A673 (cell line): Measurements from ENCODE around the gene FASTKD2. TPM values are rescaled to one million over a fixed set of nuclear protein-coding genes. Genes with fewer than 3 reads are reported as not detected.

Experiments
- BruUV-seq: library from RNA; stranded (reverse); fragments of 400-500 nt; replicated peaks from 2 replicates; lab custom pipeline; 2021; lab: Mats Ljungman, UMichigan
- CTCF ChIA-PET: fragments of 300-600 bp; sonication (Branson Sonifier 250); formaldehyde crosslinking; loops from one replicate; lab custom pipeline; 2022; ENCODE audit warnings: antibody characterized with exemption; lab: Charles Lee
- POLR2A ChIA-PET: fragments of 300-600 bp; sonication (Branson Sonifier 250); formaldehyde crosslinking; loops from one replicate; lab custom pipeline; 2022; ENCODE audit warnings: antibody characterized with exemption; ENCODE audit not compliant: low non-redundant PET; lab: Charles Lee
- DNase-seq: peaks from one replicate; pipeline ENCODE4 v3.0.0-alpha.2; 2015; ENCODE audit warnings: low spot score
- H3K27ac ChIP-seq: fragments of 200-600 bp; sonication (generic); 2 replicates; pipeline ENCODE4 v1.5.1; 2016; ENCODE audit warnings: mixed run types, low read depth, mild to moderate bottlenecking, mixed read lengths, antibody characterized with exemption, low read length; ENCODE audit not compliant: poor library complexity, severe bottlenecking
- H3K27me3 ChIP-seq: fragments of 200-600 bp; sonication (generic); replicated peaks from 2 replicates; pipeline ENCODE4 v1.6.1; 2017; ENCODE audit warnings: mixed run types, low read depth, mild to moderate bottlenecking, mixed read lengths, antibody characterized with exemption, low read length; ENCODE audit not compliant: insufficient read depth, poor library complexity
- H3K36me3 ChIP-seq: fragments of 200-600 bp; sonication (generic); 2 replicates; pipeline ENCODE4 v1.6.1; 2016; ENCODE audit warnings: mixed run types, mild to moderate bottlenecking, mixed read lengths, antibody characterized with exemption, low read length; ENCODE audit not compliant: insufficient read depth, poor library complexity, severe bottlenecking
- H3K4me1 ChIP-seq: fragments of 200-600 bp; sonication (generic); 2 replicates; pipeline ENCODE4 v1.6.1; 2017; ENCODE audit warnings: mixed run types, mild to moderate bottlenecking, mixed read lengths, antibody characterized with exemption, low read length; ENCODE audit not compliant: insufficient read depth, poor library complexity, severe bottlenecking
- H3K4me3 ChIP-seq: fragments of 200-600 bp; sonication (generic); 2 replicates; pipeline ENCODE4 v1.5.1; 2016; ENCODE audit warnings: low read depth, mixed run types, mild to moderate bottlenecking, mixed read lengths, low read length; ENCODE audit not compliant: poor library complexity, severe bottlenecking
- H3K9me3 ChIP-seq: fragments of 200-600 bp; sonication (generic); 2 replicates; pipeline ENCODE4 v1.6.1; 2016; ENCODE audit warnings: mixed run types, low read depth, mild to moderate bottlenecking, mixed read lengths, antibody characterized with exemption, low read length; ENCODE audit not compliant: poor library complexity, severe bottlenecking
- CTCF ChIP-seq: fragments of 300-800, 200-600 bp; sonication (generic); conservative IDR thresholded peaks from 2 replicates; pipeline ENCODE4 v1.5.1; 2017; ENCODE audit warnings: low read depth, mild to moderate bottlenecking, antibody characterized with exemption, low read length, moderate library complexity, mixed read lengths
- EZH2 ChIP-seq: fragments of 200-600 bp; sonication (generic); IDR thresholded peaks from 2 replicates; pipeline ENCODE4 v1.6.1; 2017; ENCODE audit warnings: borderline replicate concordance, low read depth, mild to moderate bottlenecking, mixed read lengths, antibody characterized with exemption, low read length; ENCODE audit not compliant: poor library complexity, severe bottlenecking
- intact Hi-C: fragments of 100-400 bp; cut with micrococcal nuclease; formaldehyde crosslinking; loops from one replicate; pipeline ENCODE4 v1.10.0; 2022; ENCODE audit not compliant: unreplicated experiment
- total RNA-seq: library from RNA; stranded (reverse); gene quantifications from 2 replicates; pipeline ENCODE4 v1.2.3, GENCODE V29; 2021

FASTKD2 gene
- total RNA-seq, 1 experiment from 2014 or later = 35.4 TPM

- no TSS peak for BruUV-seq
- CTCF ChIA-PET = no interaction called here
These were observed 11.0 kb downstream of the FASTKD2 start for GRCh38 chr2:206776432-206776831.

GRCh38 chr2:206780671-206781070 is 15.3 kb downstream of the FASTKD2 start:
- peaks cover 54% of the 10 kb centered on the region for H3K36me3 ChIP-seq
- no peaks in the 10 kb centered on the region for H3K27me3 ChIP-seq
- ChIA-PET CTCF (no interaction called here), POLR2A (interaction anchor here (0.6 kb wide), 1 partner anchor 629 kb away, joined by 3 read pairs; no protein-coding TSS in a partner anchor)
- TF ChIP-seq EZH2 = no peak
- TF ChIP-seq CTCF = no peak
- no peak overlapping the region for H3K4me3 ChIP-seq
- no peak overlapping the region for H3K27ac ChIP-seq
- DNase-seq = no peak
- no peaks in the 10 kb centered on the region for H3K4me1 ChIP-seq
- BruUV-seq = no TSS peak
- intact Hi-C loops = loop anchor here (1.0 to 10.0 kb wide), 2 partner anchors 224 to 386 kb away; no protein-coding TSS in a partner anchor
- peaks cover 12% of the 10 kb centered on the region for H3K9me3 ChIP-seq

More at GRCh38 chr2:206776432-206776831, 11.0 kb downstream of the FASTKD2 start:
- POLR2A ChIA-PET = no interaction called here
- H3K9me3 ChIP-seq = peaks cover 12% of the 10 kb centered on the region
- no peaks in the 10 kb centered on the region for H3K27me3 ChIP-seq
- no peak overlapping the region for H3K4me3 ChIP-seq
- intact Hi-C loops = no loop called here
- no peak for DNase-seq
- no peak overlapping the region for H3K27ac ChIP-seq
- no peaks in the 10 kb centered on the region for H3K4me1 ChIP-seq
- no peak for TF ChIP-seq EZH2
- TF ChIP-seq CTCF = no peak
- peaks cover 77% of the 10 kb centered on the region for H3K36me3 ChIP-seq

- peaks cover 51% of the 10 kb centered on the region for H3K36me3 ChIP-seq
- peak; percentile 13 for DNase-seq
These were observed 18.3 kb downstream of the FASTKD2 start for GRCh38 chr2:206783718-206784117.

More at GRCh38 chr2:206783718-206784117, 18.3 kb downstream of the FASTKD2 start:
- no TSS peak for BruUV-seq
- Histone ChIP-seq H3K9me3 (peaks cover 3% of the 10 kb centered on the region), H3K4me3 (no peak overlapping the region), H3K27me3 (no peaks in the 10 kb centered on the region), H3K4me1 (no peaks in the 10 kb centered on the region), H3K27ac (no peak overlapping the region)
- CTCF ChIA-PET = interaction anchor here (0.6 kb wide), 1 partner anchor 841 kb away, joined by 4 read pairs; the partner anchor contains the start of gene METTL21A
- intact Hi-C loops = loop anchor here (2.0 to 10.0 kb wide), 2 partner anchors 91 to 389 kb away; no protein-coding TSS in a partner anchor
- no peak for TF ChIP-seq EZH2
- peak; percentile 45 for TF ChIP-seq CTCF
- POLR2A ChIA-PET = no interaction called here
